ENCODE results near the gene PAIP2. TPM values are rescaled to one million over a fixed set of nuclear protein-coding genes. Genes with fewer than 3 reads are reported as not detected.
A peak's percentile ranks its signal among the peaks of the same experiment; 100 is the strongest.

Gene PAIP2
- total RNA-seq, 1 experiment from 2014 or later: 81.2 TPM

- BruUV-seq (replicated peaks): TSS peak; percentile 67
- peak; percentile 93 for DNase-seq
- CTCF ChIA-PET: interaction anchor here (0.5 to 1.3 kb wide), 4 partner anchors 19 to 647 kb away, joined by 3 to 5 read pairs (median 4); no protein-coding TSS in a partner anchor
- TF ChIP-seq CTCF (IDR thresholded peaks at IDR 0.05; ENCODE audit: unreplicated experiment): peak; percentile 94
- intact Hi-C loops (cut with micrococcal nuclease; ENCODE audit: unreplicated experiment): loop anchor here (5.0 kb wide), 1 partner anchor 51 kb away; the partner anchor contains the start of gene PAIP2
- Mint-ChIP-seq H3K27me3 (ENCODE audit: unreplicated experiment) (no peaks in the 10 kb centered on the region), H3K4me1 (ENCODE audit: low read depth, unreplicated experiment) (peaks cover 20% of the 10 kb centered on the region), H3K4me3 (ENCODE audit: low read depth, unreplicated experiment) (peak overlapping the region; percentile 81), H3K9me3 (ENCODE audit: low read depth, unreplicated experiment) (no peaks in the 10 kb centered on the region), H3K36me3 (ENCODE audit: insufficient read depth, unreplicated experiment) (peaks cover 22% of the 10 kb centered on the region), H3K27ac (ENCODE audit: unreplicated experiment) (peak overlapping the region; percentile 5)
Observed at GRCh38 chr5:139392678-139393496, 51.2 kb downstream of the PAIP2 start.

- Mint-ChIP-seq H3K9me3 (ENCODE audit: low read depth, unreplicated experiment) (no peaks in the 10 kb centered on the region), H3K4me3 (ENCODE audit: low read depth, unreplicated experiment) (peak overlapping the region; percentile 81), H3K4me1 (ENCODE audit: low read depth, unreplicated experiment) (peaks cover 23% of the 10 kb centered on the region), H3K27me3 (ENCODE audit: unreplicated experiment) (no peaks in the 10 kb centered on the region), H3K36me3 (ENCODE audit: insufficient read depth, unreplicated experiment) (peaks cover 22% of the 10 kb centered on the region), H3K27ac (ENCODE audit: unreplicated experiment) (peak overlapping the region; percentile 5)
- CTCF ChIA-PET: interaction anchor here (0.6 to 1.3 kb wide), 2 partner anchors 20 to 82 kb away, joined by 4 to 5 read pairs; no protein-coding TSS in a partner anchor
- no peak for TF ChIP-seq CTCF (IDR thresholded peaks at IDR 0.05; ENCODE audit: unreplicated experiment)
- no TSS peak for BruUV-seq (replicated peaks)
- DNase-seq: no peak
- intact Hi-C loops (cut with micrococcal nuclease; ENCODE audit: unreplicated experiment): loop anchor here (5.0 kb wide), 1 partner anchor 51 kb away; the partner anchor contains the start of gene PAIP2
Observed at GRCh38 chr5:139393497-139394122, 52.0 kb downstream of the PAIP2 start.

- CTCF ChIA-PET: no interaction called here
- intact Hi-C loops (cut with micrococcal nuclease; ENCODE audit: unreplicated experiment): loop anchor here (5.0 kb wide), 1 partner anchor 52 kb away; the partner anchor contains the start of gene PAIP2
- BruUV-seq (replicated peaks): no TSS peak
- H3K36me3 Mint-ChIP-seq (ENCODE audit: insufficient read depth, unreplicated experiment): peaks cover 22% of the 10 kb centered on the region
- H3K9me3 Mint-ChIP-seq (ENCODE audit: low read depth, unreplicated experiment): no peaks in the 10 kb centered on the region
- H3K4me3 Mint-ChIP-seq (ENCODE audit: low read depth, unreplicated experiment): no peak overlapping the region
- H3K4me1 Mint-ChIP-seq (ENCODE audit: low read depth, unreplicated experiment): peaks cover 23% of the 10 kb centered on the region
- DNase-seq: no peak
- no peaks in the 10 kb centered on the region for H3K27me3 Mint-ChIP-seq (ENCODE audit: unreplicated experiment)
- no peak overlapping the region for H3K27ac Mint-ChIP-seq (ENCODE audit: unreplicated experiment)
- TF ChIP-seq CTCF (IDR thresholded peaks at IDR 0.05; ENCODE audit: unreplicated experiment): no peak
Observed at GRCh38 chr5:139394123-139394653, 52.5 kb downstream of the PAIP2 start.

GRCh38 chr5:139394654-139395566 is 53.3 kb downstream of the PAIP2 start, which contains the start of gene PROB1:
TSS of gene PROB1 (minus strand) at chr5:139395104. CDS start at chr5:139395081, 23 bp downstream.
- BruUV-seq (replicated peaks): no TSS peak
- CTCF ChIA-PET: no interaction called here
- Mint-ChIP-seq H3K4me1 (ENCODE audit: low read depth, unreplicated experiment) (peaks cover 23% of the 10 kb centered on the region), H3K27ac (ENCODE audit: unreplicated experiment) (no peak within 1 kb of the TSS), H3K9me3 (ENCODE audit: low read depth, unreplicated experiment) (no peaks in the 10 kb centered on the region), H3K27me3 (ENCODE audit: unreplicated experiment) (no peaks in the 10 kb centered on the region), H3K36me3 (ENCODE audit: insufficient read depth, unreplicated experiment) (peaks cover 27% of the 10 kb centered on the region), H3K4me3 (ENCODE audit: low read depth, unreplicated experiment) (no peak within 1 kb of the TSS)
- intact Hi-C loops (cut with micrococcal nuclease; ENCODE audit: unreplicated experiment): loop anchor here (5.0 kb wide), 1 partner anchor 53 kb away; the partner anchor contains the start of gene PAIP2
- no peak for DNase-seq
- TF ChIP-seq CTCF (IDR thresholded peaks at IDR 0.05; ENCODE audit: unreplicated experiment): no peak
